A172 (cell line): Measurements from ENCODE around the gene ALDH1L1. TPM values are rescaled to one million over a fixed set of nuclear protein-coding genes. Genes with fewer than 3 reads are reported as not detected.

Source experiments
- DNase-seq: peaks from one replicate; pipeline ENCODE4 v3.0.0-alpha.2; 2015; ENCODE audit warnings: low spot score
- total RNA-seq: library from RNA; depleted of rRNA; stranded (reverse); fragments of >200 nt; shearing (Covaris generic); gene quantifications from 2 replicates; pipeline ENCODE4 v1.2.3, GENCODE V29; 2014

The ALDH1L1 gene
- total RNA-seq, 1 experiment from 2014 or later, result not detected

GRCh38 chr3:126154391-126155279 is 25.8 kb downstream of the ALDH1L1 start:
- DNase-seq, result no peak

DNA sequence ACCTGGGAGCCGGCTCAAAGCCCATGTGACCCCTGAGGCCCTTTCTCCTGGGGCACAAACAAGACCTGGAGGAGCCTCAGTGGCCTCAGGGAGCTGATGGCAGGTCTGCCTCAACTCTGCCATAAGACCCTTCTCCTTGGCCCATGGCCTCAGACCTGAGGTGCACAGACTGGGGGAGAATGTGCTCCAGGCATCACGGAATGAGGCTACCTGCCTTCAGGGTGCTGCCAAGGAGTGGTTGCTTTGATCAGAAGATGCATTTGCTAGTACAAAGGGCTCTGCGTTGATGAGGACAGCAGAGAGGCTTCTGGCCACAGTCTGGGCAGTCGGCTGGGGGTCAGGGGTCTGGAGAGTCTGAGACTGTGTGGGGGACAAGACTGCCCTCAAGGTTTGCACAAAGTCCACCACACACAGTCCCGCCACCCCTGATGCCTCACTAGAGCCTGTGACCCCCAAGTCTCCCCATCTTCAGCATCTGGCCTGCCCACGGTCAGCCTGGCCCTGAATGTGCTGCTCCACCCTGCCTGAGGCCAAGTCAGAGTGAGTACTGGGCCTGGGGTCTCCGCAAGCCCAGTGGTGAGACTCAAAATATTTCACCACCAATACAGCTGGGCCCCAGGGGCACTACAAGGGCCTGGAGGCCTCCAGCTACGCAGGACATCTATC is 26.6 kb downstream of the ALDH1L1 start:
- no peak for DNase-seq

DNA sequence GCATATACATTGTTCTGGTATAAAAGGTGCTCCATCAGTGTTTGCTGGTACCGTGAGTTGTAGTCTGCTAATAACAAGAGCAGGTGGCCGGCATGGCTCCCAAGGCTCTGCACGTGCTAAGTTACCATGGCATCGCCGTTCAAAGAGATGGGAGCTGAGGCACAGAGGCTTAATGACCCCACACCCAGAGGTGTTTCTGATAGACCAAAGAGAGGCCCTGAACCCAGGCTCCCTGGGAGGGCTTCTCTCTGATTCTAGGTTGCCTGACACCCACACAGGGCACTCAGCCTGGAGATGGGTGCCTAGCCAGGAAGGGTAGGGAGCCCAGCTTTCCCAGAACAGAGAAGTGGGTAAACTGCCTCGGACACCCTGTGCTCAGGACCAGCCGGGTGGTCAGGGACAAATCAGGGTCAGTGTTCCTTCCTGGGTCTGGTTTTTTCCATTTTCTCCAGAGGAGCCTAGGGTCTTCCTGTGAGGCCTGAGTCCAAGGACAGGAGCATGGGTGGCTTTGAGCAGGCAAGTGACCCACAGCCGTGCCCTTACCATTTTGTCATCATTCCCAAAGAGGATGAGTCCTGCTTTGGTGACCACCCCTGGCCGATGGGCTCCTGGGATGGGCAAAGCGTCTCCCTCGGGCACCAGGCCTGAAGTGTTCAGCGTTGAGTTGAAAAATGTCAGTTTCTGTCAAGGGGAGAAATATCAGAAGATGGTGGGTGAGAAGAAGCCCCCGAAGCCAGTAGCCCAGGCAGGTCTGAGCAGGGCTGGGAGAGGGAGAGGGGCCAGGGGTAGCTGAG is 27.3 kb downstream of the ALDH1L1 start:
- no peak for DNase-seq

DNA sequence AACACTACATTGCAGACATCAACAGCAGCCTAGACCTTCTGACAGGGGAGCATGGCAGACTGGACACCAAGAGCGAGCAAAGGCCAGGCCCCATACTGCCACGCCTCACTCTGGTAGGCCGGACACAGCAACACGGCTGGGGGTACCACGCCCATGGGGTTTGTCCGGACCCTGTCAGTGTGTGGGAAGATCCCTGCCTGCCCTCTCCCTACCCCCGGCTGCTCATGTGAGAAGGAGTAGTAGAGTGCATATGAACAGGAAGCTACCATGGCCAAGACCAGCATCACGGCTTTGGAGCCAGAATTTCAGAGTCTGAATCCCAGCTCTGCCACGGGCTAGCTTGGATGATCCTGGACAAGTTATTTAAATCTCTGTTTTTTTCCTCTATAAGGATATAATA is 27.9 kb downstream of the ALDH1L1 start:
- DNase-seq, result no peak

DNA sequence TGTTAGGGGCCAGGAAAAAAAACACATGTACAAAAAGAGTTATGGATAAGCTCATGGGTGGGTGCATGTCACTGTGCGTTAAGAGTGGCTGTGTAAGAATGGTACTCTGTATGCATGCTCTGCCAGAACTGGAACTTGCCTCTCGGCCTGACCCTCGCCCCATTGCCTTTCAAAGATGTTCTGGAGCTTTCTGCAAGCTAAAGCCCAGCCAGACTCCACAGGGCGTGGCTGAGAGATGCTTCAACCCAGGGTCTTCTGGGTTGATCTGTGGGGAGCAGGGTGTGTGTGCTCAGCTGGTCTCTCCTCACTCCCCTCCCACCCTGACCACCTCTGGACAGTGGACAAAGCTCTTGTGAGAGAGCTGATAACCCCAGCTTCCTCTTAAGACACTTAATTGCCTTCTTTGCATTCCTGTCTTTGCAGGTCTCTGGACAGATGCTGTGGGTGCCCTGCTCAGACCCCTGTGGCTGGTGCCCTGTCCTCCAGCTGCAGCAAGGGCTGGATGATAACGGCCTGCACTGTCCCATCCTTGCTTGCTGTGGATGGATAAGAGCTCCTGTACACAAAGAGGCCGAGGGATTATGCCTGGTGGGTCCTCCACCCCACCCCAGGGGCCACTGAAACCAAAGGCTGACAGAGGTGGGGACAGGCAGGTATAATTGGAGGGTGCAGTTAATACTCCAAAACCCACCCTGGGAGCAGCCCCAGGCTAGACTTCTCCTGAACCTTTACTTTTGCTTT is 28.7 kb downstream of the ALDH1L1 start:
- no peak for DNase-seq

DNA sequence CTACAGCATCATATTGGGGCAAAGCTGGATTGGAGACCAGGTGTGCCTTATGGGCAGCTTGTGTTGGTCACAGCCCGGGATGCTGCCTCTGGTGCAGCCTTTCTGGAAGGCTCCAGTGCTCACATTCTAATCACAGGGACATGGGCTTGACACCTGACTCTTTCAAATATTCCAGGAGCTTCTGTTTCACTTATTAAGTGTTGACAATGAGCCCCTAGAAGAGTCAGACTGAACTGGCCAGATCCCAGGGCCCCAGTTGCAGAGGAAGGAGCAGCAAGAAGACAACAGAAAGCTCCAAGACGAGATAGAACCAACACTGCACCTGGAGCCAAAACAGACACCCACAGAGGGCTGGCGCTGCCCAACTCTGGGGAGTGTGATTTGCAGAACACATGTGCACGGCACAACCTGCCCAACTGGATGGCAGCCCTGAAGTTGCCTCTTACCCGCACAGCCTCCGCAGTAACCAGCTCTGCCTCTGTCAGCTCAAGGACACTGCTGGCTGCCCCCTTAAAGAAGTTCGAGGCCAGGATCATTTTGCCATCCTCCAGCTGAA is 30.3 kb downstream of the ALDH1L1 start:
- no peak for DNase-seq

GRCh38 chr3:126149256-126149902 is 31.0 kb downstream of the ALDH1L1 start:
- no peak for DNase-seq

DNA sequence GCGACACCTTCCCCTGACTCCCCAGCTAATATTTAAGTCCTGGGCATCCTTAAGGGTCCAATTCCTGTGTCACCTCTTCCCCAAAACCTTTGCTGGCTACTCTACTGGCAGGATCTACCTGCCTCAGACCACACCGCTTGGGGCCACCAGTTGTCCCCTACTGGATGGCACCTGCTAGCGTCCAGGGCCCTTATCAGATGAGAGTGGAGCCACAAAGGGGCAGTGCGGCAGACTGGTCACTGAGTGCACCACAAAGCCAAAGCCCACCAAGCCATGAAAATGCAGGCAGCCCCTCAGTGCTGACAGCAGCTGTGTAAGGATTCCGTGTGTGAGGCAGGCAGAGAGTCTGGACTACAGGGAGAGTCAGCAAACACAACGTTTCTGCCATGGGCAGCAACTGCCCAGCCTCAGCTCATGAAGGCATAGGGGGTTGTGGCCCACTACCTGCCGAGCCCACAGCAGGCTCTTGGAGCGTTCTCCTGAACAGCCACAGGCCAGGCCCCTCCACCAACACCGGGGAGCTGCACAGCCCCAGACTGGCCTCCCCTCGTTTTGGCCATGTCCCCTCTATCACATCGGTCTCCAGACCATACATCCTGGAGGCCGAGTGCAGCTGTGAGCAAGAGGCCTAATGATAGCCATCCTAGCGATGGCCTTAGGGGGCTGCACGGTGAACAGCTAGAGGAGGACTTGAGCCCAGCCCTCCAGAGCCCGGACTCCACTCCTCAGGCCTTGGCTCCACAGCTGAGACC is 32.3 kb downstream of the ALDH1L1 start:
- DNase-seq, result no peak

- no peak for DNase-seq
These were observed 33.0 kb downstream of the ALDH1L1 start for GRCh38 chr3:126147147-126147931.

DNA sequence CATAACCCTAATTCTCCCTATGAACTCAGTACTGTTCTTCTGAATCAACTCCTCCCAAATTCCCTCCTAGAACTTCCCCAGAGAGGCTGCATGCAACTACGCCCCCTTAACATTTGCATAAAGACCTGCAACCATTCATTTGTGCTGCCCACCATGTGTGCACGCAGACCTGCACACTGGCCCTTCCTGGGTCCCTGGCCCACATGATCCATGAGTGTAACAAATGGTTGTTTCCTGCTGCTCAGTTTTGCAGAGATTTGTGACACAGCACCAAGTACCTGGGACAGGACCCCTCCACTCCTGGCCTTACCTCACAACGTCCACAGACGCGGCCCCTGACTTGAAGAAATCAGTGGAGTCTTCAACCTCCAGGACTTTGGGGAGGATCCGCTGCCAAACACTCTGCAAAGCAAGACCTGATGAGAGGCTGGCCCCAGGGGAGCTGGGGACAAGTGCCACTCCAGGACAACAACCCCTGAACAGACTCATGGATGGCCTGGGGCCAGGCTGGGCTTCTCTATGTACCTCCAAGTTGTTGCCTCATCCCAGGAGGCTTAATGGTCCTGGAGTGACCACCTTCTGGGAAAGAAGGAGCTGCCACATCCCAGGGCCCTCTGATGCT is 33.8 kb downstream of the ALDH1L1 start:
- no peak for DNase-seq

- DNase-seq, result no peak
These were observed 34.4 kb downstream of the ALDH1L1 start for GRCh38 chr3:126146034-126146433.

GRCh38 chr3:126142652-126143051 is 37.7 kb downstream of the ALDH1L1 start:
- DNase-seq, result no peak

DNA sequence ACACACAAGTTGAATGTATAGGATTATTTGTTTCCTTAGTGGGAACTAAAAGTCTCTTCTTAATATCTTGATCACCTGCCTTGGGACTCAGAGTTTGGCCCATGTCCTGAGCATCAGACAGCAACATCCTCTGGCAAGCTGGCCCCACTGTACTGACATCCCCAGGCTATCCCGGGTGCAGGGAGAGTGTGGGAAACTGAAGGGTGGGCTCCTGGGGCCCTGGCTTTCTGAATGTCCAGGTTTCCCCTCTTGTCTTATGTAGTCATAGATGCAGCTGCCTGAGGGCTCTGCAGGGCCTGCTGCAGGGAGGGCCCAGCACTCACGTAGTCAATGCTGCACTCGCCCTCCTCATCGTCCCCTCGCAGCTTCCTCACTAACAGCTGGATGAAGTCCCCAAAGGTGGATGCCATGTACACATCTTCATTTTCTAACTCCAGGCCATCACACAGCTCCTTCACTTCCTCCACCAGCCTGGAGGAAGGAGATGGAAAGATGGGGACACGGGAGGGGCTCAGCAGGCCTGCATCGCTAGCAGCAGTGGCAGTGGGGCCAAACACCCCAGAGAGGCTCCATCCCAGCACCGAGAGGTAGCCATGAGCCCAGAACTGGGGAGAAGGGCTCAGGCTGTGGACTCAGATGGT is 42.8 kb downstream of the ALDH1L1 start:
- no peak for DNase-seq

DNA sequence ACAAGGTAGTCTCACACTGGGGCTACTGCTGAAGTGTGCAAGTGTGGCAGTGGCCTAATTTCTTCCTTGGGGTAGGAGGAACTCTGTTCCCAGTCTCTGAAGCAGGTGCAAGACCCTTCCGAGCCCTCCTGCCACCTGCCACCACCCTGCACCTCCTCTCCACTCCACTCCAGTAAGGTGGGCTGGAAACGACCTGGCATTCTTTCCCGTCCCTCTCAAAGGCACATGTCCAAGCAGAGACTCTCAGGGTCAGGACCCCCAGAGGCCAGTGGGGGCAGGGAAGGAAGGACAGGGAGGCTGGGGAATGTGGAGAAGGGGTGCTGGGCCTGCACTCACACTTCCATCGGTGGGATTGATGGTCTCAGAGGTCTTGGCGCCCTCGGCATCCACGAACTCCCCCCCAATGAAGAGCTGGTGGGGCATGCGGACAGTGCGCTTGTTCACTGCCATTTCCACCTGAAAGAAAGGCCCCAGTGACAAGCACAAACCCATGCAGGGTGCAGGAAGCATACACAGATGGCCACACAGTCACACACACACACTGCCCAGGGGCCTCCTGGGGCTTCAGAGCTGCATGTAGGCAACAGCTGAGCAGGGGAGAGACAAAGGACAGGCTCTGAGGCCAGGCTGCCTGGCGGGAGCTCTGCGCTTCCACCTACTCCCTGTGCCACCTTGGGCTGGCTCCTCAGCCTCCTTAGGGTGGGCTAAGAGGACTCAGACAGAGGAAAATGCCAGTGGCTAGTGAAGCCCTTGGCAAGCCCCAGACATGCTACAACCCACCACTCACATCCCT is 43.8 kb downstream of the ALDH1L1 start:
- DNase-seq, result no peak

DNA sequence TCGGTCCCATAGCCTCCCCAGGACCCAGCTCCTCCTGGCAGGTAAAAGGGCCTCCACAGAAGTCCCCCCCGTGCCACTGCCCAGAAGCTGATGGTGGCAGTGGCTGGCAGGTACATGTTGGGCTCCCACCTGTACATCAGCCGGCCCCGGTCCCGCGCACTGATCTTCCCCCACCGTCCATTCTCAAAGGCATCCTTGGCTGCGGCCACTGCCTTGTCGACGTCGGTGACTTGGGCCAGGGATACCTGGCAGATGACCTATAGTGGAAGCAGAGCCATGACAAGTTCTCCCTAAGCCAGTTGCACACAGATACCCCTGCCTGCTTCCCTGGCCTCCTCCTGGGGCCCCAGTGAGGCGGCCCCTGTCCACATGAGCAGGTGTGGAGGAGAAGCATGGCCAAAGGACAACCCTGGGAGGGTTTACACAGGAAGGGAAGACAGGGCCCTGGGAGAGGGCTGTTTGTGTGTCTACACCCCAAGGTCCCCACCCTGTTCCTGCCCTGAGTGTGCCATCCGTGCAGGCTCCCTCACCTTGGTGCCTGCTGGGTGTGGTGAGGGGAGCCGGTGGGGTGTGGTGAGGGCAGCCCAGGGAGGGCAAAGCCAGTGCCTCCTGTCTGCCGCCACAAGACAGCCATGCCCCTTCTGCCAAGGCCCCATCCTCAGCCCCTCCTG is 44.8 kb downstream of the ALDH1L1 start:
- no peak for DNase-seq

DNA sequence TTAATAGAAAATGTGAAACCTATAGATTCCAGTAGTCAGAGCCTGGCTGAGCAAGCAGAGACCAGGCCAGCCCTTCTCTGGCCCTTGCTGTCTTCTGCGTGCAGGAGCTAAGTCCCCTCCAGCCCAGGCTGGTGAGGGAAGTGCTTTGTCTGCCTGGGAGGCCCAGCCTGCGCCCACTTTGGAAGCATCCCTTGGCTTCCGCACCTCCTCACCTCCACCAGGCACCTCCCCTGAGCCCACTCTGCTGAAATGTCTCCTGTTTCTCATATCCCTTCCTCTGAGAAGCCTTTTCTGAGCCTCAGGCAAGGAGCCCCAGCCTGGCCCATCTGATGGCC is 45.3 kb downstream of the ALDH1L1 start:
- DNase-seq, result no peak
